NCI-H774 (cell line): ENCODE measurements around the gene KIR3DL1.
"Not testable (repeated sequence)": the region's sequence is repeated elsewhere in the genome, so short reads cannot be mapped to it uniquely, and the experiment has no call there.

Experiments
- DNase-seq: peaks from one replicate; lab custom pipeline; 2025; lab: John Stamatoyannopoulos, UW

KIR3DL1 gene

DNA sequence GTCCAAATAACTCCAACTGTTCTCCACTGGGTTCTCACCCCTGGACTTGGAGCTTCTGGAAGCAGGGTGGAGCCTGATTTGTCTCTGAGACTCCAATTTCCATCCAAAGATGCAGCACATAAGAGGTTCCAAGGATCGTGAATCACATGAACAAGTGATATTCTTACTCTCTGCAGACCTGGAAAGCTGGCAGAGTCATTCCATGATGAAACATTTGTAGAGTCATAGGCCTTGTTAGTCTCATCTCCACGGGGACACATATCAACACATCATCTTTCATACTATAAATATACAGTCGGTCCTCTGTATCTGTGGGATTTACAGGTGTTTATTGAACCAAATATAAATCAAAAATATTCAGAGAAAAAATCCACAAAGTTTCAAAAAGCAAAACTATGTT lies 1.7 kb upstream of the KIR3DL1 start:
- DNase-seq: not testable (repeated sequence)

DNA sequence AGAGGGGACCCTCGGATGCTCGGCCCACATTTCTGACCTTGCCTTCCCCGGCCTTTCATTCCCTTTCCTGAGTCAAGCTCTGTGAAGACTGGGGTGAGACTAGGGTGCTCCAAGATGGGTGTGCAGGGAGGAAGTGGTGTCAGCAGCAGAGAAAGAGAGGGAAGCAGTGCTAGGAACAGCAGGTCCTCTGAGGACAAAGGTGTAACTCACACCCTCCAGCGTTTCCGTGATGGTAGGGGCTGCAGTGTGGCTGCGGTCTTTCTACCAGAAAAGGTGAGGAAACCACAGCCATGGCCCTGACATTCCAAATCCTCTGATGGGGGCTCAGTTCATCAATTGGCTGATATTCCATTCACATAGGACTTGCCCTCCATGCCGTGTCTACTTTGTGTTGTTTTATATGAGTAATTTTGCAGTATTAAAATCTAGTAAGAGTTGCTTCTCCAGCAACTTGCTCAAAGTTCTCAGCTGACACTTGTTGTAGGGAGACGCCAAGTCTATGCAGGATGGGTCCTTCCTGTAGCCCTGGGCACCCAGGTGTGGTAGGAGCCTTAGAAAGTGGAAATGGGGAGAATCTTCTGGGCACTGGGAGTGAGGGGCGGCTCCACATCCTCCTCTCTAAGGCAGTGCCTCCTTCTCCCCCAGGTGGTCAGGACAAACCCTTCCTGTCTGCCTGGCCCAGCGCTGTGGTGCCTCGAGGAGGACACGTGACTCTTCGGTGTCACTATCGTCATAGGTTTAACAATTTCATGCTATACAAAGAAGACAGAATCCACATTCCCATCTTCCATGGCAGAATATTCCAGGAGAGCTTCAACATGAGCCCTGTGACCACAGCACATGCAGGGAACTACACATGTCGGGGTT lies 1.6 kb downstream of the KIR3DL1 start:
- DNase-seq: no peak

DNA sequence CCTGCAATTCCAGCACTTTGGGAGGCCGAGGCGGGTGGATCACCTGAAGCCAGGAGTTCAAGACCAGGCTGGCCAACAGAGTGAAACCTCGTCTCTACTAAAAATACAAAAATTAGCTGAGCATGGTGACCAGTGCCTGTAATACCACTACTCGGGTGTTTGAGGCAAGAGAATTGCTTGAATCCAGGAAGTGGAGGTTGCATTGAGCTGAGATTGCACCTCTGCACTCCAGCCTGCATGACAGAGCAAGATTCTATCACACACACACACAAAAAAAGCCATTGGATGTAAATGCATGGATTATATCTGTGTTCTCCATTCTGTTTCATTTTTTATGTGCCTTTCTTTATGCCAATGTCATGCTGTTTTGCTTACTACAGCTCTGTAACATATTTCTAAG lies 8.1 kb downstream of the KIR3DL1 start:
- not testable (repeated sequence) for DNase-seq

DNA sequence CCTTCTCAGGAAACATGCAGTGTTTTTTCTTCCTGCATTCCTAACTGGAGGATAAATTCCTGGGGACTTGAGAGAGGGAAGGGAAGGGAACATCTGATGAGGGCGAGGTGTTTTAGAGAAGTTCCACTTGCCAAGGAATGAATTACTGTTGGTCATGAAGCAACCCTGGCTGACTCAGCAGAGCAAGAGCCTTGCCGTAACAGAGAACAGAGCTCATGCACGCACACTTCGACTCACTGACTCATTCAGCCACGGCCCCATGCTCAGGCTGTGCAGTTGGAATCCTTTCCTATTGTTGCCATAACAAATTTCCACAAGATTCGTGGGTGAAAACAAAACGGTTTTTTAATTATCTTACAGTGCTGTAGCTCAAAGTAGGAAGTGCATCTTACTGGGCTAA lies 9.1 kb downstream of the KIR3DL1 start:
- not testable (repeated sequence) for DNase-seq

DNA sequence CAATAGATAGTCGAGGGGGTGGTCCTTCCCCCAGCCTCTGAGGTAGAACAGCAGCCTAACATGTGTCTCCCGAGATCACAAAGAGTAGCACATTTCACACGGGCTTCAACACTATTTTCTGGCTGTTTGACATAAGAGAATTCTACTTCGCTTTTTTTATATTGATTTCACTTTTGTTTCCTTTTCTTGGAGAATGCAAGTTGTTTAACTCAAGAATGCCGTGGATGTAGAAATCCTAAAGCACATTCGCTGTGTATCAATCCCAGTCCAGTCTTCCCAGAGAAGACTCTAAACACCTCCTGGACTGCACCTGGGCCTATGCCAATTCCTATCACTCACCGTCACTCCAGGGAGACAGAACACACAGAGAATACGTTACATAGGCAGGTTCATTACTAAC lies 11.8 kb downstream of the KIR3DL1 start:
- DNase-seq: not testable (repeated sequence)

GRCh38 chr19:54832496-54832895 lies 16.2 kb downstream of the KIR3DL1 start, which contains the start of gene KIR2DS4:
Gene KIR2DS4, plus strand, starts transcription at chr19:54832676.
- not testable (repeated sequence) for DNase-seq

GRCh38 chr19:54835126-54835525 lies 18.9 kb downstream of the KIR3DL1 start:
- DNase-seq: not testable (repeated sequence)

- not testable (repeated sequence) for DNase-seq
These were observed 21.3 kb downstream of the KIR3DL1 start for GRCh38 chr19:54837522-54837921.

- not testable (repeated sequence) for DNase-seq
These were observed 26.9 kb downstream of the KIR3DL1 start for GRCh38 chr19:54843171-54843570.

GRCh38 chr19:54850061-54850640 lies 33.9 kb downstream of the KIR3DL1 start, which contains the start of gene KIR3DL2:
Gene KIR3DL2, plus strand, starts transcription at chr19:54850443. Its CDS starts 33 bp downstream, at chr19:54850476.
- DNase-seq: not testable (repeated sequence)

GRCh38 chr19:54850930-54851329 lies 34.7 kb downstream of the KIR3DL1 start:
- DNase-seq: no peak

GRCh38 chr19:54851353-54851752 lies 35.1 kb downstream of the KIR3DL1 start:
- DNase-seq: no peak

DNA sequence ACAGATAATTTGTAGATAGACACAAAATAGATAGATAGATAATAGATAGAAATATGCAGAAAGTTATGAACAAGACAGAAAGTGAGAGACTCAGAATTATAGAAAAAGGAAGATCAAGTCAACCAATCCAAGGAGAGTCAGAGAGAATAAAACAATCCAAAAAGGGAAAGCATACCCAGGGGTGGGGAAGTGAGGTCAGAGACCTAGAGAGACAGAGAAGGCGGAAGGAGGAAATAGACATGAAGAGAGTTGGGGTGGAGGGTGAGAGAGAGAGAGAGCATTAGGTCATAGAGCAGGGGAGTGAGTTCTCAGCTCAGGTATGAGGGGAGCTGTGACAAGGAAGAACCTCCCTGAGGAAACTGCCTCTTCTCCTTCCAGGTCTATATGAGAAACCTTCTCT lies 39.0 kb downstream of the KIR3DL1 start:
- not testable (repeated sequence) for DNase-seq

GRCh38 chr19:54858476-54858875 lies 42.2 kb downstream of the KIR3DL1 start:
- DNase-seq: not testable (repeated sequence)

DNA sequence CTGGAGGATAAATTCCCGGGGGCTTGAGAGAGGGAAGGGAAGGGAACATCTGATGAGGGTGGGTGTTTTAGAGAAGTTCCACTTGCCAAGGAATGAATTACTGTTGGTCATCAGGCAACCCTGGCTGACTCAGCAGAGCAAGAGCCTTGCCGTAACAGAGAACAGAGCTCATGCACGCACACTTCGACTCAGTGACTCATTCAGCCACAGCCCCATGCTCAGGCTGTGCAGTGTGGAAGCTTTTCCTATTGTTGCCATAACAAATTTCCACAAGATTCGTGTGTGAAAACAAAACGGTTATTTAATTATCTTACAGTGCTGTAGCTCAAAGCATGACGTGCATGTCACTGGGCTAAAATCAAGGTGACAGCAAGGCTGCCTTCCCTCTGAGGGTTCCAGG lies 43.2 kb downstream of the KIR3DL1 start:
- DNase-seq: not testable (repeated sequence)

DNA sequence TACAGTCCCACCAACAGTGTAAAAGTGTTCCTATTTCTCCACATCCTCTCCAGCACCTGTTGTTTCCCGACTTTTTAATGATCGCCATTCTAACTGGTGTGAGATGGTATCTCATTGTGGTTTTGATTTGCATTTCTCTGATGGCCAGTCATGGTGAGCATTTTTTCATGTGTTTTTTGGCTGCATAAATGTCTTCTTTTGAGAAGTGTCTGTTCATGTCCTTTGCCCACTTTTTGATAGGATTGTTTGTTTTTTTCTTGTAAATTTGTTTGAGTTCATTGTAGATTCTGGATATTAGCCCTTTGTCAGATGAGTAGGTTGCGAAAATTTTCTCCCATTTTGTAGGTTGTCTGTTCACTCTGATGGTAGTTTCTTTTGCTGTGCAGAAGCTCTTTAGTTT lies 47.2 kb downstream of the KIR3DL1 start:
- DNase-seq: not testable (repeated sequence)

DNA sequence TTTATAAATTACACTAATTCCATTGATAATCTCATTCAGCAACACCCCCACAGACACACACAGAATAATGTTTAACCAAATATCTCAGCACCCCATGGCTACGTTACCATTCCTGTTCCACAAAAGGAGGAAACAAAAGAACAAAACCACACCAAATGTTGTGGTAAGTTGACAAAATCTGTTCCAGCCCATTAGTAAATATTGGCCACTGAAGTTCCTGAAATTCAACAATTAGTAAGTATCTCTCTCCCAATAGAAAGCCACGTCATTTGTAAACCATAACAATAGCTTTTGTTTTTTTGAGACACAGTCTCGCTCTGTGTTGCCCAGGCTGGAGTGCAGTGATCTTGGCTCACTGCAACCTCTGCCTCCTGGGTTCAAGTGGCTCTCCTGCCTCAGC lies 55.4 kb downstream of the KIR3DL1 start:
- no peak for DNase-seq

DNA sequence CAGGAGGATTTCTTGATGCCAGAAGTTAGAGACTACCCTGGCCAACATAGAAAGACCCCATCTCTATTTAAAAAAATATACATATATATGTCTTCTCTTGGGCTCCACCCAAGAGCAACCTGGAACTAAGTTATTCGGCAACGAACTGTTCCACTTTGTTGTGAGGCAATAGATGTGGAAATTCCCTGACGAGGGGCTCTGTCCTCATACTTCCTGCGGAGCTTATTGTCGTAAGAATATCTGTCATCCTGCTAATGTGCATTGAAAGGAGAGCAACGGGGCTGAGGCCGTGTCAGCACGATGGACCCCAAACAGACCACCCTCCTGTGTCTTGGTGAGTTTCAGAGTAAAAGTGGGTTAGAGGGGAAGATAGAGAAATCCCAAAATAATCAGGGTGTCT lies 57.7 kb downstream of the KIR3DL1 start, which contains the start of gene FCAR:
FCAR (plus strand) TSS at position 246 of the 400 bp plus-strand sequence; CDS start at position 301, 55 bp downstream.
- DNase-seq: no peak

DNA sequence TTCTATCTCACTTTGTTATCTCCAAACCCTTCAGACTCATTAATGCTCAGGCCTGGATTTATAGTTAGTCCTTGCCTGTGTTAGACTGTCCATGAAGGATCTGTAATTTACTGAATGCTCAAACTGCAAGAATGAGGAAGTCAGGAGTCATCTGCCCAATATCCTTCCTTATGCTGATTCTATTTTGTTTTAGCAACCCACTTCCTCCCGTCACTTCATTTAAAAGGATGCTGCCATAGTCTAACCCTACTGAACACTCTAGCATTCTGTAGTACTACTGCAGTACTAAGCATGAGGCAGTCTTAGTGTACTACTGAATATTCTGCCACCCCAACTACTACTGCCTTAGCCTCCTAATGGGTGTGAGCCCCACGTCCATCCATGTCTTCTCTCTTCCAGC lies 59.2 kb downstream of the KIR3DL1 start:
- no peak for DNase-seq

GRCh38 chr19:54877471-54877870 lies 61.2 kb downstream of the KIR3DL1 start:
- no peak for DNase-seq
